HepG2 (cell line): ENCODE data around the gene ADGRB2. TPM values are rescaled to one million over a fixed set of nuclear protein-coding genes. Genes with fewer than 3 reads are reported as not detected.

Experiments used
- FLYWCH1 ChIP-seq: sonication (generic); formaldehyde crosslinking; IDR thresholded peaks from 2 replicates; pipeline ENCODE4 v1.8.1; 2023; ENCODE audit warnings: mild to moderate bottlenecking, missing genetic modification reagents
- GATA4 ChIP-seq: sonication (generic); IDR thresholded peaks from 2 replicates; pipeline ENCODE4 v1.6.1; 2016; ENCODE audit warnings: antibody characterized with exemption, low read depth, borderline replicate concordance
- HOXD1 ChIP-seq: sonication (generic); formaldehyde crosslinking; IDR thresholded peaks from 2 replicates; pipeline ENCODE4 v1.5.0; 2020; ENCODE audit warnings: missing genetic modification reagents
- KLF13 ChIP-seq: sonication (generic); formaldehyde crosslinking; IDR thresholded peaks from 2 replicates; pipeline ENCODE4 v1.4.0; 2020; ENCODE audit warnings: mild to moderate bottlenecking, missing genetic modification reagents
- MAFF ChIP-seq: IDR thresholded peaks from 2 replicates; pipeline ENCODE4 v1.6.1; 2011; ENCODE audit warnings: low read depth, low read length, improper control_type of control experiment
- MEIS1 ChIP-seq: sonication (generic); formaldehyde crosslinking; IDR thresholded peaks from 2 replicates; pipeline ENCODE4 v1.9.0; 2021; ENCODE audit warnings: mild to moderate bottlenecking, missing genetic modification reagents, moderate library complexity, borderline replicate concordance
- POLR2A ChIP-seq, 2 experiments: IDR thresholded peaks; 2 replicates each; pipeline ENCODE4 v1.6.1; 2011; ENCODE audit warnings: low read depth in 2 of 2, low read length in 2 of 2, mild to moderate bottlenecking in 1 of 2, moderate library complexity in 1 of 2; ENCODE audit not compliant: insufficient read depth in 1 of 2
- REL ChIP-seq: sonication (generic); formaldehyde crosslinking; conservative IDR thresholded peaks from 2 replicates; pipeline ENCODE4 v1.8.0; 2022; ENCODE audit warnings: mild to moderate bottlenecking, missing genetic modification reagents, moderate library complexity
- RFXAP ChIP-seq: sonication (generic); formaldehyde crosslinking; IDR thresholded peaks from 2 replicates; pipeline ENCODE4 v1.4.0; 2020; ENCODE audit warnings: missing genetic modification reagents, borderline replicate concordance
- RNF219 ChIP-seq: sonication (generic); formaldehyde crosslinking; IDR thresholded peaks from 2 replicates; pipeline ENCODE4 v1.5.0; 2020; ENCODE audit warnings: mild to moderate bottlenecking, missing genetic modification reagents
- TOE1 ChIP-seq: sonication (generic); formaldehyde crosslinking; IDR thresholded peaks from 2 replicates; pipeline ENCODE4 v1.4.0; 2020; ENCODE audit warnings: mild to moderate bottlenecking, missing genetic modification reagents
- ZBTB37 ChIP-seq: sonication (generic); formaldehyde crosslinking; IDR thresholded peaks from 2 replicates; pipeline ENCODE4 v1.4.0; 2020; ENCODE audit warnings: mild to moderate bottlenecking, missing genetic modification reagents
- ZBTB44 ChIP-seq: sonication (generic); formaldehyde crosslinking; IDR thresholded peaks from 2 replicates; pipeline ENCODE4 v1.4.0; 2020; ENCODE audit warnings: missing genetic modification reagents
- ZFP90 ChIP-seq: sonication (generic); formaldehyde crosslinking; IDR thresholded peaks from 2 replicates; pipeline ENCODE4 v1.8.0; 2022; ENCODE audit warnings: missing genetic modification reagents, mild to moderate bottlenecking, inconsistent platforms, borderline replicate concordance
- ZHX1 ChIP-seq: sonication (generic); formaldehyde crosslinking; IDR thresholded peaks from 2 replicates; pipeline ENCODE4 v1.8.1; 2022; ENCODE audit warnings: low read depth, mild to moderate bottlenecking, missing genetic modification reagents
- ZNF207 ChIP-seq: fragments of 450-650 bp; IDR thresholded peaks from 2 replicates; pipeline ENCODE4 v1.6.1; 2016; ENCODE audit warnings: antibody characterized with exemption, borderline replicate concordance
- ZNF24 ChIP-seq: fragments of 450-650 bp; IDR thresholded peaks from 2 replicates; pipeline ENCODE4 v1.6.1; 2017; ENCODE audit warnings: antibody characterized with exemption, mild to moderate bottlenecking
- ZNF775 ChIP-seq: sonication (generic); formaldehyde crosslinking; IDR thresholded peaks from 2 replicates; pipeline ENCODE4 v1.4.0; 2020; ENCODE audit warnings: missing genetic modification reagents, mild to moderate bottlenecking, moderate library complexity, borderline replicate concordance
- ZNF800 ChIP-seq: sonication (generic); formaldehyde crosslinking; IDR thresholded peaks from 2 replicates; pipeline ENCODE4 v1.4.0; 2020; ENCODE audit warnings: missing genetic modification reagents
- polyA plus RNA-seq, 8 experiments: library from polyadenylated mRNA; depleted of rRNA in 3 of 8; stranded (reverse) in 7 of 8; unstranded in 1 of 8; fragments of >200 nt; fragmentation: Illumina TruSeq in 4 of 8; extraction: Trizol in 4 of 8; gene quantifications; 2 replicates each; pipeline versions ENCODE4 v1.2.1 to v1.2.3, GENCODE V29; 2011 to 2016; ENCODE audit warnings: low read depth in 4 of 8, missing spikeins in 1 of 8, mixed read lengths in 1 of 8; ENCODE audit not compliant: insufficient read depth in 1 of 8
- total RNA-seq, 5 experiments: library from RNA; depleted of rRNA; stranded (reverse); fragments of >200 nt; fragmentation: Illumina TruSeq; extraction: Trizol; gene quantifications; 2 replicates each; pipeline ENCODE4 v1.2.3, GENCODE V29; 2016; ENCODE audit warnings: low read depth in 1 of 5

ADGRB2 gene
- total and polyA plus RNA-seq, 2 of the 13 experiments (the other 11 are each of a cell fraction or from before 2014, with no cell fraction given): 0.03 to 0.09 TPM

GRCh38 chr1:31715087-31715872 is 48.9 kb downstream of the ADGRB2 start (continued):
- TF ChIP-seq ZNF800 (CRISPR knock-in tag) (peak; percentile 88; the same call in 1 of the 2 replicates), ZBTB44 (CRISPR knock-in tag) (0 out of 2 replicates have a peak, but pooled peaks have one; percentile 51), MAFF (no peak), POLR2A (IDR thresholded peaks at IDR 0.05; ENCODE audit: insufficient read depth in 1 of 2, low read depth in 2 of 2, low read length in 2 of 2) (peak; percentile 85 to 95), RFXAP (CRISPR knock-in tag) (peak; percentile 92; the same call in 1 of the 2 replicates), HOXD1 (CRISPR knock-in tag) (no peak; the same call in 1 of the 2 replicates), ZNF207 (no peak), ZFP90 (CRISPR knock-in tag) (peak; percentile 81; the same call in 1 of the 2 replicates), ZHX1 (CRISPR knock-in tag) (no peak), ZBTB37 (no peak), RNF219 (CRISPR knock-in tag) (no peak), GATA4 (peak; percentile 75; the same call in 1 of the 2 replicates), ZNF775 (no peak), REL (CRISPR knock-in tag) (0 out of 2 replicates have a peak, but pooled peaks have one; percentile 15), MEIS1 (CRISPR knock-in tag) (peak; percentile 93), ZNF24 (no peak), KLF13 (CRISPR knock-in tag) (0 out of 2 replicates have a peak, but pooled peaks have one; percentile 32), TOE1 (CRISPR knock-in tag) (no peak), FLYWCH1 (CRISPR knock-in tag) (no peak)
